Loucy (cell line): ENCODE data around the gene SULT2B1.

Experiments used
- H2AFZ ChIP-seq: fragments of 200-600 bp; sonication (generic); 2 replicates; pipeline ENCODE4 v1.6.0; 2016; ENCODE audit warnings: antibody characterized with exemption, mild to moderate bottlenecking, low read length, moderate library complexity
- H3F3A ChIP-seq: fragments of 200-600 bp; 2 replicates; pipeline ENCODE4 v1.6.0; 2016; ENCODE audit warnings: antibody characterized with exemption, low read depth, mild to moderate bottlenecking
- H3K27me3 ChIP-seq: fragments of 200-600 bp; sonication (generic); 2 replicates; pipeline ENCODE4 v1.6.1; 2014; ENCODE audit warnings: low read length, mild to moderate bottlenecking; ENCODE audit not compliant: insufficient read depth, poor library complexity, severe bottlenecking
- H3K36me3 ChIP-seq: fragments of 200-600 bp; sonication (generic); 2 replicates; pipeline ENCODE4 v1.6.1; 2016; ENCODE audit warnings: low read length; ENCODE audit not compliant: insufficient read depth
- H3K4me1 ChIP-seq: fragments of 200-600 bp; sonication (generic); 2 replicates; pipeline ENCODE4 v1.5.1; 2014; ENCODE audit warnings: low read length, mild to moderate bottlenecking; ENCODE audit not compliant: insufficient read depth, poor library complexity, severe bottlenecking
- H3K4me2 ChIP-seq: fragments of 200-600 bp; sonication (generic); 2 replicates; pipeline ENCODE4 v1.6.0; 2014; ENCODE audit warnings: antibody characterized with exemption, low read length, low read depth, mild to moderate bottlenecking; ENCODE audit not compliant: poor library complexity, severe bottlenecking
- H3K4me3 ChIP-seq: fragments of 200-600 bp; sonication (generic); 2 replicates; pipeline ENCODE4 v1.5.1; 2014; ENCODE audit warnings: low read length, mild to moderate bottlenecking, mixed read lengths; ENCODE audit not compliant: poor library complexity, severe bottlenecking
- H3K79me2 ChIP-seq: fragments of 200-600 bp; sonication (generic); 2 replicates; pipeline ENCODE4 v1.6.1; 2014; ENCODE audit warnings: low read length; ENCODE audit not compliant: insufficient read depth
- H3K9ac ChIP-seq: fragments of 200-600 bp; sonication (generic); 2 replicates; pipeline ENCODE4 v1.6.0; 2014; ENCODE audit warnings: mild to moderate bottlenecking, low read depth, low read length, moderate library complexity; ENCODE audit not compliant: poor library complexity, severe bottlenecking
- H3K9me2 ChIP-seq: fragments of 200-600 bp; sonication (generic); replicated peaks from 2 replicates; pipeline ENCODE4 v1.6.1; 2016; ENCODE audit warnings: low read depth, low read length, mixed read lengths
- H3K9me3 ChIP-seq: fragments of 200-600 bp; sonication (generic); 2 replicates; pipeline ENCODE4 v1.6.1; 2014; ENCODE audit warnings: mild to moderate bottlenecking, antibody characterized with exemption, low read length, low read depth; ENCODE audit not compliant: insufficient read depth
- H4K20me1 ChIP-seq: fragments of 200-600 bp; sonication (generic); 2 replicates; pipeline ENCODE4 v1.6.0; 2014; ENCODE audit warnings: antibody characterized with exemption, low read length, mild to moderate bottlenecking; ENCODE audit not compliant: insufficient read depth, poor library complexity, severe bottlenecking
- CTCF ChIP-seq: fragments of 200-600 bp; sonication (generic); conservative IDR thresholded peaks from 2 replicates; pipeline ENCODE4 v1.5.1; 2014; ENCODE audit warnings: mild to moderate bottlenecking, antibody characterized with exemption, low read length
- EZH2phosphoT487 ChIP-seq: fragments of 200-600 bp; IDR thresholded peaks from 2 replicates; pipeline ENCODE4 v1.6.1; 2018; ENCODE audit warnings: antibody characterized with exemption, mild to moderate bottlenecking, moderate library complexity, borderline replicate concordance

SULT2B1 gene

GRCh38 chr19:48596237-48596636 is 44.3 kb downstream of the SULT2B1 start:
- Histone ChIP-seq H3K36me3 (no peaks in the 10 kb centered on the region), H3K4me2 (no peak overlapping the region), H3K79me2 (no peaks in the 10 kb centered on the region), H3K4me3 (no peak overlapping the region), H3K27me3 (no peaks in the 10 kb centered on the region), H4K20me1 (no peaks in the 10 kb centered on the region), H3F3A (no peaks in the 10 kb centered on the region), H3K9me2 (no peaks in the 10 kb centered on the region), H2AFZ (no peak overlapping the region), H3K9me3 (no peaks in the 10 kb centered on the region), H3K4me1 (no peaks in the 10 kb centered on the region), H3K9ac (no peak overlapping the region)
- TF ChIP-seq EZH2phosphoT487, result no peak
- no peak for TF ChIP-seq CTCF

GRCh38 chr19:48596679-48597465 is 44.9 kb downstream of the SULT2B1 start:
- Histone ChIP-seq H2AFZ (no peak overlapping the region), H4K20me1 (no peaks in the 10 kb centered on the region), H3K79me2 (no peaks in the 10 kb centered on the region), H3K9me3 (no peaks in the 10 kb centered on the region), H3K27me3 (no peaks in the 10 kb centered on the region), H3F3A (no peaks in the 10 kb centered on the region), H3K4me3 (no peak overlapping the region), H3K9me2 (no peaks in the 10 kb centered on the region), H3K4me1 (no peaks in the 10 kb centered on the region), H3K4me2 (no peak overlapping the region), H3K9ac (no peak overlapping the region), H3K36me3 (no peaks in the 10 kb centered on the region)
- no peak for TF ChIP-seq EZH2phosphoT487

- H3K79me2 ChIP-seq, result no peaks in the 10 kb centered on the region
- TF ChIP-seq EZH2phosphoT487 (no peak), CTCF (no peak)
- no peak overlapping the region for H3K4me3 ChIP-seq
- H3K9me2 ChIP-seq, result no peaks in the 10 kb centered on the region
- H2AFZ ChIP-seq, result no peak overlapping the region
- H3F3A ChIP-seq, result no peaks in the 10 kb centered on the region
- H3K36me3 ChIP-seq, result no peaks in the 10 kb centered on the region
- no peaks in the 10 kb centered on the region for H4K20me1 ChIP-seq
- H3K27me3 ChIP-seq, result no peaks in the 10 kb centered on the region
- H3K9me3 ChIP-seq, result no peaks in the 10 kb centered on the region
- H3K9ac ChIP-seq, result no peak overlapping the region
- no peaks in the 10 kb centered on the region for H3K4me1 ChIP-seq
- H3K4me2 ChIP-seq, result no peak overlapping the region
These were observed 47.2 kb downstream of the SULT2B1 start for GRCh38 chr19:48598996-48599700.
